Endothelial cell of umbilical vein (primary cell): ENCODE measurements around the gene AKAP6. TPM values are rescaled to one million over a fixed set of nuclear protein-coding genes. Genes with fewer than 3 reads are reported as not detected.

Source experiments
- BruUV-seq: library from RNA; stranded (reverse); fragments of 400-500 nt; replicated peaks from 2 replicates; lab custom pipeline; 2021; lab: Mats Ljungman, UMichigan
- CTCF ChIA-PET: fragments of 300-600, 350-600 bp; sonication (Branson Sonifier 250); formaldehyde crosslinking; loops from one replicate; lab custom pipeline; 2021; ENCODE audit warnings: antibody characterized with exemption, inconsistent platforms; lab: Charles Lee
- POLR2A ChIA-PET: fragments of 300-600, 350-600 bp; sonication (Branson Sonifier 250); formaldehyde crosslinking; loops from one replicate; lab custom pipeline; 2021; ENCODE audit warnings: antibody characterized with exemption, inconsistent platforms; lab: Charles Lee
- DNase-seq: peaks from one replicate; pipeline ENCODE4 v3.0.0-alpha.2; 2011; ENCODE audit warnings: low read depth, low spot score
- FAIRE-seq: peaks from 2 replicates; lab custom pipeline; 2011; peaks lifted over from hg19 to GRCh38; lab: Jason Lieb, UNC
- H2AFZ ChIP-seq: 2 replicates; pipeline ENCODE4 v1.6.0; 2012; ENCODE audit warnings: low read depth, low read length, control low read depth, inconsistent platforms
- H3K27ac ChIP-seq: 2 replicates; pipeline ENCODE4 v1.5.1; 2011; ENCODE audit warnings: low read depth, mild to moderate bottlenecking, control low read depth, low read length, moderate library complexity; ENCODE audit not compliant: insufficient read depth
- H3K27me3 ChIP-seq, 2 experiments: 2 replicates each; pipeline versions ENCODE4 v1.6.0 to v1.6.1; 2011; ENCODE audit warnings: low read length in 2 of 2, mixed read lengths in 1 of 2; ENCODE audit not compliant: control insufficient read depth in 2 of 2, insufficient read depth in 2 of 2
- H3K36me3 ChIP-seq, 2 experiments: 2 replicates in 1 of 2; 3 replicates in 1 of 2; pipeline ENCODE4 v1.5.1; 2011; ENCODE audit warnings: low read length in 2 of 2, mild to moderate bottlenecking in 1 of 2, moderate library complexity in 1 of 2; ENCODE audit not compliant: control insufficient read depth in 2 of 2, insufficient read depth in 2 of 2; ENCODE audit errors: extremely low read depth in 1 of 2
- H3K4me1 ChIP-seq: 3 replicates; pipeline ENCODE4 v1.5.1; 2011; ENCODE audit warnings: mild to moderate bottlenecking, low read length; ENCODE audit not compliant: control insufficient read depth, insufficient read depth; ENCODE audit errors: extremely low read depth
- H3K4me2 ChIP-seq: 2 replicates; pipeline ENCODE4 v1.6.1; 2011; ENCODE audit warnings: low read length, control low read depth, mixed read lengths; ENCODE audit not compliant: insufficient read depth
- H3K4me3 ChIP-seq, 3 experiments: fragments of 200-600 bp in 1 of 3; sonication (generic), shearing (Covaris generic) in 1 of 3; replicated peaks in 1 of 3; 2 replicates each; pipeline ENCODE4 v1.5.1; 2011 to 2016; ENCODE audit warnings: control low read depth in 3 of 3, low read length in 3 of 3, mild to moderate bottlenecking in 2 of 3, inconsistent platforms in 1 of 3, low read depth in 1 of 3, moderate library complexity in 1 of 3; ENCODE audit not compliant: insufficient read depth in 1 of 3
- H3K79me2 ChIP-seq: 2 replicates; pipeline ENCODE4 v1.6.0; 2012; ENCODE audit warnings: low read length, inconsistent platforms; ENCODE audit not compliant: control insufficient read depth, insufficient read depth
- H3K9ac ChIP-seq: replicated peaks from 2 replicates; pipeline ENCODE3; 2011; ENCODE audit warnings: low read length, control low read depth; ENCODE audit not compliant: insufficient read depth; ENCODE audit errors: extremely low read depth
- H3K9me1 ChIP-seq: replicated peaks from 3 replicates; pipeline ENCODE4 v1.6.0; 2011; ENCODE audit warnings: mild to moderate bottlenecking, low read length; ENCODE audit not compliant: control insufficient read depth, insufficient read depth; ENCODE audit errors: extremely low read depth
- H3K9me3 ChIP-seq: replicated peaks from 2 replicates; pipeline ENCODE4 v1.5.1; 2012; ENCODE audit warnings: low read length, inconsistent platforms; ENCODE audit not compliant: control insufficient read depth, insufficient read depth
- H4K20me1 ChIP-seq: replicated peaks from 2 replicates; pipeline ENCODE3; 2011; ENCODE audit warnings: mild to moderate bottlenecking, low read length; ENCODE audit not compliant: control insufficient read depth, insufficient read depth; ENCODE audit errors: extremely low read depth
- EZH2 ChIP-seq: IDR thresholded peaks from 2 replicates; pipeline ENCODE4 v1.6.1; 2012; ENCODE audit warnings: borderline replicate concordance, low read depth, mild to moderate bottlenecking, moderate library complexity, low read length, inconsistent platforms; ENCODE audit not compliant: severe bottlenecking
- FOS ChIP-seq: IDR thresholded peaks from 2 replicates; pipeline ENCODE4 v1.6.1; 2011; ENCODE audit warnings: mild to moderate bottlenecking, low read length, moderate library complexity, borderline replicate concordance; ENCODE audit not compliant: insufficient read depth
- JUN ChIP-seq: IDR thresholded peaks from 2 replicates; pipeline ENCODE4 v1.6.1; 2011; ENCODE audit warnings: borderline replicate concordance, low read depth; ENCODE audit not compliant: insufficient read length, insufficient read depth
- dilution Hi-C: fragments of 300-500 bp; cut with MboI; formaldehyde crosslinking; loops from one replicate; pipeline ENCODE4 v1.15.0; 2019; ENCODE audit warnings: low sequenced_read_pairs; ENCODE audit not compliant: extremely low pct_ligation_motif_present
- intact Hi-C: fragments of 100-400 bp; cut with micrococcal nuclease; formaldehyde crosslinking; loops from one replicate; pipeline ENCODE4 v1.10.0; 2022
- polyA plus RNA-seq, 4 experiments: library from polyadenylated mRNA; depleted of rRNA in 3 of 4; stranded (reverse) in 3 of 4; unstranded in 1 of 4; fragments of >200 nt; gene quantifications; 2 replicates each; pipeline versions ENCODE4 v1.2.1 to v1.2.3, GENCODE V29; 2011 to 2012; ENCODE audit warnings: missing spikeins in 1 of 4
- total RNA-seq: library from RNA; stranded (reverse); gene quantifications from 2 replicates; pipeline ENCODE4 v1.2.3, GENCODE V29; 2021
- TF ChIP-seq, protein P1 (sequence below), 2 donors: IDR thresholded peaks; 1 replicate in 1 of 2; 2 replicates in 1 of 2; pipeline ENCODE4 v1.5.1; 2011; ENCODE audit warnings: low read length in 2 of 2, mild to moderate bottlenecking in 2 of 2, moderate library complexity in 2 of 2, control low read depth in 1 of 2, inconsistent platforms in 1 of 2, low read depth in 1 of 2; ENCODE audit not compliant: insufficient read depth in 1 of 2; ENCODE audit errors: extremely low read depth in 1 of 2
- TF ChIP-seq, protein P2 (sequence below): IDR thresholded peaks from 2 replicates; pipeline ENCODE4 v1.6.1; 2011; ENCODE audit not compliant: insufficient read depth, insufficient read length

The AKAP6 gene
- total and polyA plus RNA-seq, 2 donors (not counting 3 experiments of a cell fraction or from before 2014, with no cell fraction given), result 0.03 to 0.49 TPM

DNA sequence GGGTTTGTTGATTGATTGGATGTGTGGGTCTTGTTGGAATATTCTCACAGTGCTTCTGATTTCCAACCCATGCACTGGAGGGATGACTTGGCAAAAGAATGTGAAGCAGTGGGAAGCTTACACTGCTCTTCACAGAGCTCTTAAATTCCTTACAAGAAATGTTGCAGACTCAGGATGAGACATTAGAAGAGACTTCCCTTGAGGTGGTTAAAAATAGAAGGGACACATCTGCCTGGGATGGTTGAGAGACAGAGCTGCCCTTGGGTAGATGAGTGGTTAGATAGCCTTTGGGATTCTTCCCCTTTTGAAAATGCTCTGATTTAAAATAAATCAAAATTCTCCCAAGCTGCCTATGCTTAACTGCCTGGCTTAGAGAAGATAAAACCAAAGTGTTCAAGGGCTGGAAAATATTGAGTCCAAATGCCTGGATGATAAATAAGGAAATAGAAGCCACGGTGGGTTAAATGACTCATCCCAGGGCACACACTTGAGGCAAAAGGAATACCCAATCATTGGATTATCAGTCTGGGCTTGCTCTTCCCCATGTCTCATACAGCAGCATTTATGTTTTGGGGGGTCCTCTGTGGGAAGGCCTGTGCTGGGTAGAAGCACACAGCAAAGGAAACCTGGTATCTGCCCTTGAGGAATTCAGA is 264.3 kb downstream of the AKAP6 start:
- peaks cover 0 to 2% of the 10 kb centered on the region in 2 experiments for H3K27me3 ChIP-seq
- H4K20me1 ChIP-seq, result no peaks in the 10 kb centered on the region
- DNase-seq (no peak), FAIRE-seq (no peak)
- H3K4me2 ChIP-seq, result no peak overlapping the region
- dilution Hi-C loops (no loop called here), intact Hi-C loops (no loop called here)
- H2AFZ ChIP-seq, result no peak overlapping the region
- TF ChIP-seq, protein P1, sequence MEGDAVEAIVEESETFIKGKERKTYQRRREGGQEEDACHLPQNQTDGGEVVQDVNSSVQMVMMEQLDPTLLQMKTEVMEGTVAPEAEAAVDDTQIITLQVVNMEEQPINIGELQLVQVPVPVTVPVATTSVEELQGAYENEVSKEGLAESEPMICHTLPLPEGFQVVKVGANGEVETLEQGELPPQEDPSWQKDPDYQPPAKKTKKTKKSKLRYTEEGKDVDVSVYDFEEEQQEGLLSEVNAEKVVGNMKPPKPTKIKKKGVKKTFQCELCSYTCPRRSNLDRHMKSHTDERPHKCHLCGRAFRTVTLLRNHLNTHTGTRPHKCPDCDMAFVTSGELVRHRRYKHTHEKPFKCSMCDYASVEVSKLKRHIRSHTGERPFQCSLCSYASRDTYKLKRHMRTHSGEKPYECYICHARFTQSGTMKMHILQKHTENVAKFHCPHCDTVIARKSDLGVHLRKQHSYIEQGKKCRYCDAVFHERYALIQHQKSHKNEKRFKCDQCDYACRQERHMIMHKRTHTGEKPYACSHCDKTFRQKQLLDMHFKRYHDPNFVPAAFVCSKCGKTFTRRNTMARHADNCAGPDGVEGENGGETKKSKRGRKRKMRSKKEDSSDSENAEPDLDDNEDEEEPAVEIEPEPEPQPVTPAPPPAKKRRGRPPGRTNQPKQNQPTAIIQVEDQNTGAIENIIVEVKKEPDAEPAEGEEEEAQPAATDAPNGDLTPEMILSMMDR (IDR thresholded peaks at IDR 0.05; ENCODE audit: extremely low read depth in 1 of 2, insufficient read depth in 1 of 2, low read depth in 1 of 2, low read length in 2 of 2), result no peak
- TF ChIP-seq, protein P2, sequence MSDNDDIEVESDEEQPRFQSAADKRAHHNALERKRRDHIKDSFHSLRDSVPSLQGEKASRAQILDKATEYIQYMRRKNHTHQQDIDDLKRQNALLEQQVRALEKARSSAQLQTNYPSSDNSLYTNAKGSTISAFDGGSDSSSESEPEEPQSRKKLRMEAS, result no peak
- TF ChIP-seq JUN, result no peak
- peak; percentile 21 for TF ChIP-seq FOS
- TF ChIP-seq EZH2, result no peak
- no peaks in the 10 kb centered on the region for H3K79me2 ChIP-seq
- ChIA-PET CTCF (interaction anchor here (1.5 kb wide), 2 partner anchors 1199 to 1730 kb away, joined by 4 to 8 read pairs; no protein-coding TSS in a partner anchor), POLR2A (no interaction called here)
- no peaks in the 10 kb centered on the region for H3K4me1 ChIP-seq
- no peaks in the 10 kb centered on the region for H3K9me3 ChIP-seq
- no peaks in the 10 kb centered on the region for H3K36me3 ChIP-seq
- H3K27ac ChIP-seq, result no peak overlapping the region
- H3K4me3 ChIP-seq, result no peak overlapping the region
- BruUV-seq, result no TSS peak
- H3K9ac ChIP-seq, result no peak overlapping the region
- H3K9me1 ChIP-seq, result no peaks in the 10 kb centered on the region
